K562 (cell line): Measurements from ENCODE around the gene C6orf47. TPM values are rescaled to one million over a fixed set of nuclear protein-coding genes. Genes with fewer than 3 reads are reported as not detected.

Source experiments
- ARHGAP35 ChIP-seq: fragments of 450-650 bp; IDR thresholded peaks from 2 replicates; pipeline ENCODE4 v1.6.1; 2018; ENCODE audit not compliant: partially characterized antibody
- BCOR ChIP-seq: fragments of 450-650 bp; IDR thresholded peaks from 2 replicates; pipeline ENCODE4 v1.6.1; 2016
- HDAC1 ChIP-seq, 2 experiments: fragments of 450-650 bp; IDR thresholded peaks; 2 replicates each; pipeline ENCODE4 v1.6.1; 2016 to 2017; ENCODE audit warnings: inconsistent platforms in 1 of 2, mild to moderate bottlenecking in 1 of 2, moderate library complexity in 1 of 2
- HEY1 ChIP-seq: fragments of 250-450 bp; sonication (Bioruptor Pico); IDR thresholded peaks from 2 replicates; pipeline ENCODE4 v1.5.0; 2020; ENCODE audit warnings: mild to moderate bottlenecking, moderate library complexity, borderline replicate concordance
- HNRNPUL1 ChIP-seq: fragments of 200-400 bp; formaldehyde crosslinking; IDR thresholded peaks from 2 replicates; pipeline ENCODE4 v1.6.1; 2017; ENCODE audit warnings: low read length
- LEF1 ChIP-seq: fragments of 450-650 bp; IDR thresholded peaks from 2 replicates; pipeline ENCODE4 v1.6.1; 2016; ENCODE audit warnings: mild to moderate bottlenecking
- MCM5 ChIP-seq: fragments of 450-650 bp; IDR thresholded peaks from 2 replicates; pipeline ENCODE4 v1.6.1; 2016; ENCODE audit warnings: low read depth
- MLLT1 ChIP-seq, 2 experiments: fragments of 450-650 bp; IDR thresholded peaks; 2 replicates each; pipeline ENCODE4 v1.6.1; 2016
- MTA1 ChIP-seq: fragments of 450-650 bp; IDR thresholded peaks from 2 replicates; pipeline ENCODE4 v1.6.1; 2017; ENCODE audit warnings: borderline replicate concordance
- MTA2 ChIP-seq: fragments of 450-650 bp; IDR thresholded peaks from 2 replicates; pipeline ENCODE4 v1.6.1; 2016; ENCODE audit warnings: low read depth
- NEUROD1 ChIP-seq: fragments of 150-350 bp; IDR thresholded peaks from 2 replicates; pipeline ENCODE4 v1.6.1; 2014; ENCODE audit warnings: borderline replicate concordance, low read length, low read depth; ENCODE audit not compliant: partially characterized antibody
- NFYB ChIP-seq: IDR thresholded peaks from 2 replicates; pipeline ENCODE4 v1.6.1; 2011; ENCODE audit warnings: mild to moderate bottlenecking, moderate library complexity; ENCODE audit not compliant: insufficient read length; ENCODE audit errors: extremely low read depth
- POLR2AphosphoS5 ChIP-seq: IDR thresholded peaks from 2 replicates; pipeline ENCODE4 v1.6.1; 2011; ENCODE audit warnings: mild to moderate bottlenecking, low read depth, low read length, moderate library complexity; ENCODE audit not compliant: control insufficient read depth, insufficient read depth
- SIN3A ChIP-seq, 2 experiments: fragments of 150-350 bp in 1 of 2; IDR thresholded peaks; 2 replicates each; pipeline ENCODE4 v1.6.1; 2011 to 2016; ENCODE audit warnings: borderline replicate concordance in 2 of 2, low read depth in 2 of 2, low read length in 2 of 2, mild to moderate bottlenecking in 2 of 2, moderate library complexity in 2 of 2; ENCODE audit not compliant: control insufficient read depth in 1 of 2
- TAL1 ChIP-seq: fragments of 450-650 bp; IDR thresholded peaks from 2 replicates; pipeline ENCODE4 v1.6.1; 2016; ENCODE audit warnings: mild to moderate bottlenecking
- TCF7L2 ChIP-seq: fragments of 150-350 bp; IDR thresholded peaks from 2 replicates; pipeline ENCODE4 v1.6.1; 2016; ENCODE audit warnings: low read depth, mild to moderate bottlenecking, low read length, moderate library complexity
- TCFL5 ChIP-seq: fragments of 250-450 bp; sonication (Bioruptor Pico); conservative IDR thresholded peaks from 2 replicates; pipeline ENCODE4 v1.6.1; 2021; ENCODE audit warnings: mild to moderate bottlenecking, moderate library complexity, matching md5 sums
- TRIM25 ChIP-seq: fragments of 450-650 bp; IDR thresholded peaks from 2 replicates; pipeline ENCODE4 v1.7.0; 2016; ENCODE audit warnings: borderline replicate concordance
- YY1 ChIP-seq, 3 experiments: IDR thresholded peaks; 2 replicates each; pipeline ENCODE4 v1.6.1; 2011; ENCODE audit warnings: low read length in 2 of 3, mild to moderate bottlenecking in 2 of 3, moderate library complexity in 2 of 3, borderline replicate concordance in 1 of 3, control low read depth in 1 of 3, low read depth in 1 of 3; ENCODE audit not compliant: insufficient read depth in 3 of 3, insufficient replicate concordance in 2 of 3, control insufficient read depth in 1 of 3, insufficient read length in 1 of 3; ENCODE audit errors: extremely low read depth in 1 of 3
- ZBTB5 ChIP-seq: fragments of 450-650 bp; IDR thresholded peaks from 2 replicates; pipeline ENCODE4 v1.6.1; 2017; ENCODE audit warnings: antibody characterized with exemption
- ZNF395 ChIP-seq: fragments of 200-800 bp; sonication (Bioruptor generic); IDR thresholded peaks from 2 replicates; pipeline ENCODE4 v1.6.1; 2017; ENCODE audit warnings: missing genetic modification characterization, missing compliant biosample characterization
- polyA plus RNA-seq, 8 experiments: library from polyadenylated mRNA; depleted of rRNA in 4 of 8; stranded (reverse) in 5 of 8; unstranded in 3 of 8; fragments of >200 nt; fragmentation: Nextera tagmentation in 2 of 8; fragmentation: Illumina TruSeq in 1 of 8; extraction: Ambion mirVana in 2 of 8; extraction: Trizol in 1 of 8; gene quantifications; 2 replicates each; pipeline versions ENCODE4 v1.2.1 to v1.2.3, GENCODE V29; 2011 to 2014; ENCODE audit warnings: inconsistent platforms in 1 of 8, missing spikeins in 1 of 8
- total RNA-seq, 7 experiments: library from RNA; depleted of rRNA in 6 of 7; stranded (reverse); fragments of >200 nt in 6 of 7; fragmentation: Illumina TruSeq in 2 of 7; extraction: Trizol in 2 of 7; gene quantifications; 2 replicates each; pipeline versions ENCODE4 v1.2.1 to v1.2.3, GENCODE V29; 2011 to 2021; ENCODE audit warnings: low replicate concordance in 1 of 7

The C6orf47 gene
- total and polyA plus RNA-seq, 9 of the 15 experiments (the other 6 are each of a cell fraction or from before 2014, with no cell fraction given) = 0.14 to 43.8 (median 27.0) TPM

- peak in 1 of 3 experiments; percentile 42 for TF ChIP-seq YY1 (IDR thresholded peaks at IDR 0.05; ENCODE audit: borderline replicate concordance in 1 of 3, control insufficient read depth in 1 of 3, extremely low read depth in 1 of 3, insufficient read depth in 3 of 3, insufficient read length in 1 of 3, insufficient replicate concordance in 2 of 3, low read depth in 1 of 3, low read length in 2 of 3)
- TF ChIP-seq HDAC1 (IDR thresholded peaks at IDR 0.05) = 0 out of 4 replicates have a peak, but pooled peaks of 1 of the 2 experiments have one; percentile 39
- peak; percentile 12 for TF ChIP-seq NEUROD1
- peak; percentile 92 to 95 for TF ChIP-seq MLLT1 (IDR thresholded peaks at IDR 0.05)
- no peak for TF ChIP-seq POLR2AphosphoS5
- TF ChIP-seq SIN3A (IDR thresholded peaks at IDR 0.05; ENCODE audit: borderline replicate concordance in 2 of 2, control insufficient read depth in 1 of 2, low read depth in 2 of 2, low read length in 2 of 2) = 0 out of 4 replicates have a peak, but pooled peaks of 1 of the 2 experiments have one; percentile 48
- no peak for TF ChIP-seq TCF7L2
- no peak for TF ChIP-seq TAL1
- TF ChIP-seq MCM5 = 0 out of 2 replicates have a peak, but pooled peaks have one; percentile 93
- peak; percentile 82; the same call in 1 of the 2 replicates for TF ChIP-seq TRIM25
- no peak for TF ChIP-seq TCFL5 (CRISPR knock-in tag)
- no peak for TF ChIP-seq LEF1
- TF ChIP-seq MTA1 = peak; percentile 78; the same call in 1 of the 2 replicates
- 0 out of 2 replicates have a peak, but pooled peaks have one; percentile 30 for TF ChIP-seq BCOR
- TF ChIP-seq NFYB = no peak
- TF ChIP-seq ZNF395 = no peak
- peak; percentile 55; the same call in 1 of the 2 replicates for TF ChIP-seq ZBTB5
- peak; percentile 38 for TF ChIP-seq ARHGAP35
- no peak for TF ChIP-seq HNRNPUL1
- TF ChIP-seq HEY1 (CRISPR knock-in tag) = no peak
- TF ChIP-seq MTA2 = peak; percentile 48
Observed at GRCh38 chr6:31621320-31621939, 39.1 kb downstream of the C6orf47 start (continued).
